Activated CD8-positive, alpha-beta T cell treated with anti-CD3 and anti-CD28 coated beads for 36 hours (primary cell): ENCODE results near the gene AGAP1. TPM values are rescaled to one million over a fixed set of nuclear protein-coding genes. Genes with fewer than 3 reads are reported as not detected.

ENCODE experiments used
- ATAC-seq: fragments of 200-7000 bp; cut with Tn5 transposase; one replicate; pipeline ENCODE4 v1.10.0; 2021; ENCODE audit warnings: mild to moderate bottlenecking, moderate library complexity
- CTCF ChIA-PET: fragments of 350-600 bp; sonication (Branson Sonifier 250); formaldehyde crosslinking; loops from one replicate; lab custom pipeline; 2021; ENCODE audit warnings: antibody characterized with exemption; lab: Charles Lee
- POLR2A ChIA-PET: fragments of 350-600 bp; sonication (Branson Sonifier 250); formaldehyde crosslinking; loops from one replicate; lab custom pipeline; 2021; ENCODE audit warnings: antibody characterized with exemption; lab: Charles Lee
- DNase-seq: peaks from one replicate; pipeline ENCODE4 v3.0.0-alpha.2; 2020
- H3K27ac Mint-ChIP-seq: one replicate; pipeline ENCODE4 v1.8.0; 2021; ENCODE audit warnings: mild to moderate bottlenecking, mixed read lengths
- H3K27me3 Mint-ChIP-seq: one replicate; pipeline ENCODE4 v1.8.0; 2021; ENCODE audit warnings: mixed read lengths
- H3K36me3 Mint-ChIP-seq: one replicate; pipeline ENCODE4 v1.8.0; 2021; ENCODE audit warnings: low read depth, mixed read lengths
- H3K4me1 Mint-ChIP-seq: one replicate; pipeline ENCODE4 v1.8.0; 2021; ENCODE audit warnings: low read depth, mixed read lengths
- H3K4me3 Mint-ChIP-seq: one replicate; pipeline ENCODE4 v1.8.0; 2021; ENCODE audit warnings: mild to moderate bottlenecking, moderate library complexity, mixed read lengths
- H3K9me3 Mint-ChIP-seq: one replicate; pipeline ENCODE4 v1.8.0; 2021; ENCODE audit warnings: mixed read lengths
- CTCF ChIP-seq: fragments of 200-600 bp; IDR thresholded peaks from one replicate; pipeline ENCODE4 v1.8.0; 2022; ENCODE audit warnings: antibody characterized with exemption, mild to moderate bottlenecking
- intact Hi-C: fragments of 100-400 bp; cut with micrococcal nuclease; formaldehyde crosslinking; loops from one replicate; pipeline ENCODE4 v1.10.0; 2022
- total RNA-seq, 2 experiments: library from RNA; stranded (reverse); gene quantifications; one replicate each; pipeline ENCODE4 v1.2.3, GENCODE V29; 2021

Gene AGAP1
- total RNA-seq, 2 experiments from 2014 or later: 2.5 to 2.9 TPM

GRCh38 chr2:235826826-235827225 is 333.0 kb downstream of the AGAP1 start:
- H3K27ac Mint-ChIP-seq: no peak overlapping the region
- no peaks in the 10 kb centered on the region for H3K27me3 Mint-ChIP-seq
- peaks cover 2% of the 10 kb centered on the region for H3K9me3 Mint-ChIP-seq
- DNase-seq (no peak), ATAC-seq (no peak)
- POLR2A ChIA-PET: no interaction called here
- intact Hi-C loops: no loop called here
- no peak overlapping the region for H3K4me3 Mint-ChIP-seq
- no peak for TF ChIP-seq CTCF
- H3K4me1 Mint-ChIP-seq: no peaks in the 10 kb centered on the region
- H3K36me3 Mint-ChIP-seq: no peaks in the 10 kb centered on the region
- CTCF ChIA-PET: no interaction called here

DNA sequence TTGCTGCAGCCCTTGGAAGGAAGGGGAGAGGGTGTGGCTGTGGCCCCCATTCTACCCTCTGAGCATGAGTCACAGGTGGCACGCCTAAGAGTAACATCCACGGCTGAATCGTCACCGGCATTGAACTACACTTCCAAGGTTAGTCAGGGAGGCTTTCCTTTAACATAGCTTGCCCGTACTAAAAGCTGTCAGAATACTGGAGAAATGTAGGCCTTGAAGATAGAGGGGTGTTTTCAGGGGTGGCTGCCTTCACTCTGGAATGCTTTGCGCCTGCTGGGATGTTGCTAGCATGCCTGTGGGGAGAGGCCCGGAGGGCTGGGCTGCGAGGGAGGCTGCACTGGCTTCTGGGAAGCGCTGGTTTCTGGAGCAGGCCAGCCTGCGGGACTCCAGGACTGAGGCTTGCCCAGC is 333.7 kb downstream of the AGAP1 start:
- H3K4me1 Mint-ChIP-seq: no peaks in the 10 kb centered on the region
- DNase-seq (no peak), ATAC-seq (no peak)
- ChIA-PET CTCF (no interaction called here), POLR2A (no interaction called here)
- no peak overlapping the region for H3K4me3 Mint-ChIP-seq
- intact Hi-C loops: no loop called here
- TF ChIP-seq CTCF: no peak
- no peaks in the 10 kb centered on the region for H3K27me3 Mint-ChIP-seq
- H3K9me3 Mint-ChIP-seq: no peaks in the 10 kb centered on the region
- no peak overlapping the region for H3K27ac Mint-ChIP-seq
- no peaks in the 10 kb centered on the region for H3K36me3 Mint-ChIP-seq

DNA sequence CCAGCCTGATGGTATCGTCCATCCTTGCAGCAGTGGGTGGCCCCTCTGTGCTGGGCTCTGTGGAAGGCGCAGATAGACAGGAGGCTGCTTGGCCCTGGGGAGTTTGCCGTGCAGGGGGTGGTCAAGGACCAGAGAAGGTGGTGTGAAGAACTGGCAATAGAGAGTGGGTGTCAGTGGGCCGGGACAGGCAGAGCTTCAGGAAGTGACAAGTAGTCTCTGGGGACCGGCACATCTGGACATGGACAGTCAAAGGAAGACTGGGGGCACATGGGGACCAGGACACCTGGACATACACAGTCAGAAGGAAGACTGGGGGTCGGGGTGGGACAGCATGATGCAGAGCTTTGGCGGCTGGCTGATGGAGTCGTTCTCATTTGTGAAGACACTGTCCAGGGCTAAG is 335.9 kb downstream of the AGAP1 start:
- H3K27me3 Mint-ChIP-seq: no peaks in the 10 kb centered on the region
- no peaks in the 10 kb centered on the region for H3K4me1 Mint-ChIP-seq
- no peaks in the 10 kb centered on the region for H3K9me3 Mint-ChIP-seq
- CTCF ChIA-PET: no interaction called here
- intact Hi-C loops: no loop called here
- no peak for DNase-seq
- H3K36me3 Mint-ChIP-seq: no peaks in the 10 kb centered on the region
- POLR2A ChIA-PET: no interaction called here
- ATAC-seq: no peak
- no peak for TF ChIP-seq CTCF
- no peak overlapping the region for H3K27ac Mint-ChIP-seq
- no peak overlapping the region for H3K4me3 Mint-ChIP-seq

- ATAC-seq (no peak), DNase-seq (no peak)
- ChIA-PET POLR2A (no interaction called here), CTCF (no interaction called here)
- H3K36me3 Mint-ChIP-seq: no peaks in the 10 kb centered on the region
- H3K27me3 Mint-ChIP-seq: peaks cover 1% of the 10 kb centered on the region
- H3K9me3 Mint-ChIP-seq: no peaks in the 10 kb centered on the region
- H3K27ac Mint-ChIP-seq: no peak overlapping the region
- H3K4me3 Mint-ChIP-seq: no peak overlapping the region
- no peak for TF ChIP-seq CTCF
- intact Hi-C loops: no loop called here
- no peaks in the 10 kb centered on the region for H3K4me1 Mint-ChIP-seq
Measured at GRCh38 chr2:235831755-235832154, 337.9 kb downstream of the AGAP1 start.

- Mint-ChIP-seq H3K36me3 (no peaks in the 10 kb centered on the region), H3K9me3 (no peaks in the 10 kb centered on the region), H3K27me3 (peaks cover 1% of the 10 kb centered on the region), H3K4me3 (no peak overlapping the region), H3K27ac (no peak overlapping the region), H3K4me1 (no peaks in the 10 kb centered on the region)
- no peak for TF ChIP-seq CTCF
- no peak for ATAC-seq
- intact Hi-C loops: no loop called here
- ChIA-PET POLR2A (no interaction called here), CTCF (no interaction called here)
- DNase-seq: no peak
Measured at GRCh38 chr2:235832941-235833340, 339.1 kb downstream of the AGAP1 start.
